Thyroid gland (tissue), 4 donors: ENCODE measurements around the gene HK1.

ENCODE experiments used
- CTCF ChIP-seq, 6 experiments: fragments of 200-600 bp in 3 of 6; fragments of 450-650 bp in 3 of 6; sonication (generic) in 3 of 6; IDR thresholded peaks; one replicate each; pipeline ENCODE4 v1.5.1; 2016 to 2019; ENCODE audit warnings: antibody characterized with exemption in 6 of 6, mild to moderate bottlenecking in 2 of 6, inconsistent platforms in 1 of 6, moderate library complexity in 1 of 6
- POLR2A ChIP-seq, 2 donors: fragments of 450-650 bp; IDR thresholded peaks; one replicate each; pipeline ENCODE4 v1.6.1; 2017; ENCODE audit warnings: antibody characterized with exemption in 2 of 2, mild to moderate bottlenecking in 2 of 2, moderate library complexity in 1 of 2

GRCh38 chr10:69446229-69446628, 167.9 kb downstream of the HK1 start:
- TF ChIP-seq POLR2A (IDR thresholded peaks at IDR 0.05) (no peak), CTCF (IDR thresholded peaks at IDR 0.05) (no peak)
